VCaP (cell line): ENCODE results near the gene IL2RG.

ENCODE experiments used
- H3K27ac ChIP-seq: fragments of 450-650 bp; 2 replicates; pipeline ENCODE4 v1.5.1; 2017
- TF ChIP-seq, protein P1 (sequence below): fragments of 450-650 bp; conservative IDR thresholded peaks from 2 replicates; pipeline ENCODE4 v1.5.1; 2017; ENCODE audit warnings: mild to moderate bottlenecking, moderate library complexity

The IL2RG gene

DNA sequence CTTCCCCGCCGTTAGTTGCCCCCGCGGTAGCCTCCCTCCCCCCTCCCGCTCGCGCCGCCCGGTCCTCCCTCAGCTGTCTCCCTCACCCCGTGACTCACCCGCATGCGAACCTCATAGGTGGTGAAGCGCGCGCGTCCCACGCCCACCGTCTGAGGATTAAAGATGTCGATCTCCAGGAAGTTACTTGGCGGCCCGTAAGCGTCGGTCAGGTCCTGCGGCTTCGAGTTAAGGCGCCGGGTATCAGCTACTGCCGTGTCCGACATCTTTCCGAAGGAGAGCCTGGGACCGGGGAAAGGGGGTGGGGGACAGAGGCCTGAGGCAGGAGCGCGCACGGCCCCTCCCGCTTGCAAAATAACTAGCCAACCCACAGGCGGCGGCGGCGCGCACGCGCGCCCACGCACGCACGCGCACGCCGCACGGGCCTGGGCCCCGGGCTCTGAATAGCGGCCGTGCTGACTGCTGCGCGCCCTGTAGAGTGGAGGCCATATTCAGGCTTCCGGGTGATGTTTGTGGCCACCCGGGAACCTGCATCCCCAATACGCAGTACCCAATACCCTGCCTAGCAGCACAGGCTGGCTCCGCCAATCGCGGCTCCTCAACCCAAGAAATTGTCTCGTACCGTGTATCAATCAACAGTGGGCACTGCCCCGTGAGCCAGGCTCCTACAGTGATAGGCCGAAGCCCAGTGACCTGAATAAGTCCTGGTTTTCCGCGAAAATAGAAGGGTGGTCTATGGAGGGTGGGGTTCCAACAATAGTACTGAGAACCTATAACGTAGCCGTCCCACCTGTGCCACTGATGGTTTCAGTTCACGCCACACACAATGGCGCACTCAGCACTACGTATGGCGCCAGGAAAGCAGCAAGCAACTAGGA is 43.1 kb downstream of the IL2RG start, which contains the start of gene SNX12:
Gene SNX12, minus strand, starts transcription at position 291 of the 875 bp plus-strand sequence. Its CDS starts 28 bp downstream, at position 263.
- TF ChIP-seq, protein P1, sequence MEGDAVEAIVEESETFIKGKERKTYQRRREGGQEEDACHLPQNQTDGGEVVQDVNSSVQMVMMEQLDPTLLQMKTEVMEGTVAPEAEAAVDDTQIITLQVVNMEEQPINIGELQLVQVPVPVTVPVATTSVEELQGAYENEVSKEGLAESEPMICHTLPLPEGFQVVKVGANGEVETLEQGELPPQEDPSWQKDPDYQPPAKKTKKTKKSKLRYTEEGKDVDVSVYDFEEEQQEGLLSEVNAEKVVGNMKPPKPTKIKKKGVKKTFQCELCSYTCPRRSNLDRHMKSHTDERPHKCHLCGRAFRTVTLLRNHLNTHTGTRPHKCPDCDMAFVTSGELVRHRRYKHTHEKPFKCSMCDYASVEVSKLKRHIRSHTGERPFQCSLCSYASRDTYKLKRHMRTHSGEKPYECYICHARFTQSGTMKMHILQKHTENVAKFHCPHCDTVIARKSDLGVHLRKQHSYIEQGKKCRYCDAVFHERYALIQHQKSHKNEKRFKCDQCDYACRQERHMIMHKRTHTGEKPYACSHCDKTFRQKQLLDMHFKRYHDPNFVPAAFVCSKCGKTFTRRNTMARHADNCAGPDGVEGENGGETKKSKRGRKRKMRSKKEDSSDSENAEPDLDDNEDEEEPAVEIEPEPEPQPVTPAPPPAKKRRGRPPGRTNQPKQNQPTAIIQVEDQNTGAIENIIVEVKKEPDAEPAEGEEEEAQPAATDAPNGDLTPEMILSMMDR: no peak
- H3K27ac ChIP-seq: peak within 1 kb of the TSS; percentile 75

DNA sequence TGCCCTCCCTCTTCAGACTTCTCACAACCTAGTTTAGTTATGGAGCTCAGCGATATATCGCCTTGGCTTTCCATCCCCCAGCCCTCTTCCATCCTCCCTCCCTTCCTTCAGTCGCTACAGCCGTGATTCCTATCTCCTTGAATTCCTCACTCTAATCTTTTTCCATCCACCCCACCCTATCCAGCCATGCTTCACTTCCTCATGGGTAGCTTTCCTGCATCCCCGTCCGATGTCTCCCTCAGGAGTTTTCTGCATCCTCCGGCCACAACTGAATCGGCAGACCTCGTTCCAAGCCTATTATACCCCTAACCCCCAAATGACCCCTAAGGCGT is 43.7 kb downstream of the IL2RG start:
- peak overlapping the region; percentile 75 for H3K27ac ChIP-seq
- TF ChIP-seq, protein P1: no peak

DNA sequence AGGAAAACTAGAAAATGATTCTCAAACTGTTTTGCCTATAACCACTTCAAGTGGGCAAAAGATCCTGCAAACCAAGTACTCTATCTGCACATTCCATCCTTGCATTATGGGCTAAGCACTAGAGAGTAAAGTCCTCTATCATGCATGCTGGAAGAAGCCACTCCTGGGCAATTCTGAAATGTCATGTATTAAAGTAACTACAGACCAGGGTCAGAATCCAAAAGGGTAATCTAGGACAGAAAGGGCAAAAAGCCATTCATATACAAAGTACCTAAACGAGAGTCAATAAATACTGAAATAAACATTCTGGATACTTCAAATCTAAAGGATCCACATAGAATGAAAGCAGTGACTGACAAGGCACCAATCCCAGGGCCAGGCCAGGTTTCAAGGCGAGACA is 44.3 kb downstream of the IL2RG start:
- TF ChIP-seq, protein P1: no peak
- peak overlapping the region; percentile 75 for H3K27ac ChIP-seq

DNA sequence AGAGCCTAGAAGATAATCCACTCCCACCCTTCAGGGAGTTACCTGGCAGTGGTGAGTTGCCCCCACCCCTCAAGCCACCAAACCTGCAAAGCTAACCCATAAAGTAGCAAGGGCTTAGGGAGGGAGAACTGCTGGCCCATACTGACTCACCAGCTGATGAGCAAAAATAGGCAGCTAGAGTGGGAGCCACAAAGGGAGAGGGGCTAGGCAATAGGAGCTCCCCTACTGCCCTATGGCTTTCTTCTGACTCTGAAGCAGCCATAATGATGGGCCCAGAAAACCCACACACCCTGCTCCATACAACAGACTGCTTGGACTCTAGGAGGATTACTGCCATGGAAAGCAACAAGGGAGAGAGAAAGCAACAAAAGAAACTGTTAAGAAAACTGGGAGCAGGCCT is 51.2 kb downstream of the IL2RG start:
- TF ChIP-seq, protein P1: no peak
- no peak overlapping the region for H3K27ac ChIP-seq

DNA sequence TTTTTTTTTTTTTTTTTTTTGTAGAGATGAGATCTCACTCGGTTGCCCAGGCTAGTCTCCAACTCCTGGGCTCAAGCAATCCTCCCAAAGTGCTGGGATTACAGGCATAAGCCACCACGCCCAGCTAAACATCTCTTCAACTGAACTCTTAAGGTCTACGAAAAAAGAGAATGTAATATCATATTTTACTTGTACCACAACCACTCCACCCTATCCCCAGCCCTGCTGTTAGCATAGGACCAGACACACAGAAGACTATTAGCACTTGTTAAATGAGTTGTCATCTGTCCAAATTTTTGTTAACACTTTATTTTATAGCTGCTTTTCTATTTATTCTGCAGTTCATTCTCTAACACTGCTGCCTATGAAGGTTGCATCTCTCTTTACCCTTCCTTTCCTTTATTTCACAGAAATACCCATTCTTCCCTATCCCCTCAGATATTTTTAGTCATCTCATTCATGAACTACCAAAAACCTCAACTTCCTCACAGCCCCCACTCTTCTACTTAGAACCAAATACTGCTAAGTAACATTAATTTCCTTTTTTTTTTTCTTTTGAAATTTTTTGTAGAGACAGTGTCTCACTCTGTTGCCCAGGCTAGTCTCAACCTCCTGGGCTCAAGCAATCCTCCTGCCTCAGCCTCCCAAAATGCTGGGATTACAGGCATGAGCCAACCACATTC is 53.4 kb downstream of the IL2RG start:
- TF ChIP-seq, protein P1: no peak
- H3K27ac ChIP-seq: no peak overlapping the region
